Calu3 (cell line): Measurements from ENCODE around the gene ABHD8. TPM values are rescaled to one million over a fixed set of nuclear protein-coding genes. Genes with fewer than 3 reads are reported as not detected.
"Not testable (repeated sequence)": the region's sequence is repeated elsewhere in the genome, so short reads cannot be mapped to it uniquely, and the experiment has no call there.

Source experiments
- BruUV-seq: library from RNA; stranded (reverse); fragments of 400-500 nt; replicated peaks from 2 replicates; lab custom pipeline; 2021; lab: Mats Ljungman, UMichigan
- CTCF ChIA-PET: fragments of 300-600 bp; sonication (Branson Sonifier 250); formaldehyde crosslinking; loops from one replicate; lab custom pipeline; 2022; ENCODE audit warnings: antibody characterized with exemption; lab: Charles Lee
- DNase-seq: peaks from one replicate; pipeline ENCODE4 v3.0.0; 2022
- H3K27ac Mint-ChIP-seq: one replicate; pipeline ENCODE4 v1.8.0; 2022; ENCODE audit warnings: mixed read lengths; ENCODE audit not compliant: unreplicated experiment
- H3K27me3 Mint-ChIP-seq: one replicate; pipeline ENCODE4 v1.8.0; 2022; ENCODE audit warnings: mixed read lengths; ENCODE audit not compliant: unreplicated experiment
- H3K36me3 Mint-ChIP-seq: one replicate; pipeline ENCODE4 v1.8.0; 2022; ENCODE audit warnings: mild to moderate bottlenecking, moderate library complexity, mixed read lengths; ENCODE audit not compliant: insufficient read depth, unreplicated experiment
- H3K4me1 Mint-ChIP-seq: one replicate; pipeline ENCODE4 v1.8.0; 2022; ENCODE audit warnings: mild to moderate bottlenecking, low read depth, mixed read lengths; ENCODE audit not compliant: unreplicated experiment
- H3K4me3 Mint-ChIP-seq: one replicate; pipeline ENCODE4 v1.8.0; 2022; ENCODE audit warnings: mild to moderate bottlenecking, low read depth, moderate library complexity, mixed read lengths; ENCODE audit not compliant: unreplicated experiment
- H3K9me3 Mint-ChIP-seq: one replicate; pipeline ENCODE4 v1.8.0; 2022; ENCODE audit warnings: low read depth, mixed read lengths; ENCODE audit not compliant: unreplicated experiment
- intact Hi-C: fragments of 100-400 bp; cut with micrococcal nuclease; formaldehyde crosslinking; loops from one replicate; pipeline ENCODE4 v1.10.0; 2022; ENCODE audit not compliant: unreplicated experiment
- total RNA-seq: library from RNA; stranded (reverse); gene quantifications from 2 replicates; pipeline ENCODE4 v1.2.3, GENCODE V29; 2022
- TF ChIP-seq, protein P1 (sequence below): fragments of 200-600 bp; IDR thresholded peaks from one replicate; pipeline ENCODE4 v1.8.0; 2022; ENCODE audit warnings: antibody characterized with exemption; ENCODE audit not compliant: unreplicated experiment

Gene ABHD8
- total RNA-seq, 1 experiment from 2014 or later = 6.0 TPM

DNA sequence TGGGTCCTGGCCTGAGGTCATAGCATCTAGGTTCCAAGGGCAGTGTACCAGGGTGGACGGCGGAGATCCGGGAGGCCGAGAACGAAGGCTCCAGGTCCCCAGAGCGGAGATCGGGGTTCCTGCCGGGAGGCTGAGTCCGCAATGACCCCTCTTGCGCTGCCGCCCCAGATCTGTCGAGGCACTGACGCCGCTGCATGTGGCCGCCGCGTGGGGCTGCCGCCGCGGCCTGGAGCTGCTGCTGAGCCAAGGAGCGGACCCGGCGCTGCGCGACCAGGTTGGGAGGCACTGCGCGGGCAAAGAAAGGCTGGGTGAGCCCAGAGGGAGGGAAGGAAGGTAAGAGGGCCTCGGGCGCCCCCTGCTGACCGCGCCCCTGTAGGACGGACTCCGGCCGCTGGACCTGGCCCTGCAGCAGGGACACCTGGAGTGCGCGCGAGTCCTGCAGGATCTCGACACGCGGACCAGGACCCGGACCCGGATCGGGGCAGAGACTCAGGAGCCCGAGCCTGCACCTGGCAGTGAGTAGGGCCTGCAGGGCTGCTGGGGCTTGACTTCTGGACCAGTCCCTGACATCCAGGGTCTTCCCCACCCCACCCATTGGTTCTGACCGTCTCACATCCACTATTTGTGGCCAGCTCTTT is 20.6 kb downstream of the ABHD8 start:
- Mint-ChIP-seq H3K36me3 (peaks cover 2% of the 10 kb centered on the region), H3K27ac (no peak overlapping the region), H3K4me3 (peak overlapping the region; percentile 44), H3K27me3 (no peaks in the 10 kb centered on the region), H3K9me3 (no peaks in the 10 kb centered on the region), H3K4me1 (no peaks in the 10 kb centered on the region)
- TF ChIP-seq, protein P1, sequence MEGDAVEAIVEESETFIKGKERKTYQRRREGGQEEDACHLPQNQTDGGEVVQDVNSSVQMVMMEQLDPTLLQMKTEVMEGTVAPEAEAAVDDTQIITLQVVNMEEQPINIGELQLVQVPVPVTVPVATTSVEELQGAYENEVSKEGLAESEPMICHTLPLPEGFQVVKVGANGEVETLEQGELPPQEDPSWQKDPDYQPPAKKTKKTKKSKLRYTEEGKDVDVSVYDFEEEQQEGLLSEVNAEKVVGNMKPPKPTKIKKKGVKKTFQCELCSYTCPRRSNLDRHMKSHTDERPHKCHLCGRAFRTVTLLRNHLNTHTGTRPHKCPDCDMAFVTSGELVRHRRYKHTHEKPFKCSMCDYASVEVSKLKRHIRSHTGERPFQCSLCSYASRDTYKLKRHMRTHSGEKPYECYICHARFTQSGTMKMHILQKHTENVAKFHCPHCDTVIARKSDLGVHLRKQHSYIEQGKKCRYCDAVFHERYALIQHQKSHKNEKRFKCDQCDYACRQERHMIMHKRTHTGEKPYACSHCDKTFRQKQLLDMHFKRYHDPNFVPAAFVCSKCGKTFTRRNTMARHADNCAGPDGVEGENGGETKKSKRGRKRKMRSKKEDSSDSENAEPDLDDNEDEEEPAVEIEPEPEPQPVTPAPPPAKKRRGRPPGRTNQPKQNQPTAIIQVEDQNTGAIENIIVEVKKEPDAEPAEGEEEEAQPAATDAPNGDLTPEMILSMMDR = peak; percentile 78
- peak; percentile 86 for DNase-seq
- intact Hi-C loops = loop anchor here (5.0 to 10.0 kb wide), 2 partner anchors 75 to 218 kb away; no protein-coding TSS in a partner anchor
- BruUV-seq = no TSS peak
- CTCF ChIA-PET = interaction anchor here (1.0 kb wide), 1 partner anchor 20 kb away, joined by 3 read pairs; the partner anchor contains the start of gene ABHD8

DNA sequence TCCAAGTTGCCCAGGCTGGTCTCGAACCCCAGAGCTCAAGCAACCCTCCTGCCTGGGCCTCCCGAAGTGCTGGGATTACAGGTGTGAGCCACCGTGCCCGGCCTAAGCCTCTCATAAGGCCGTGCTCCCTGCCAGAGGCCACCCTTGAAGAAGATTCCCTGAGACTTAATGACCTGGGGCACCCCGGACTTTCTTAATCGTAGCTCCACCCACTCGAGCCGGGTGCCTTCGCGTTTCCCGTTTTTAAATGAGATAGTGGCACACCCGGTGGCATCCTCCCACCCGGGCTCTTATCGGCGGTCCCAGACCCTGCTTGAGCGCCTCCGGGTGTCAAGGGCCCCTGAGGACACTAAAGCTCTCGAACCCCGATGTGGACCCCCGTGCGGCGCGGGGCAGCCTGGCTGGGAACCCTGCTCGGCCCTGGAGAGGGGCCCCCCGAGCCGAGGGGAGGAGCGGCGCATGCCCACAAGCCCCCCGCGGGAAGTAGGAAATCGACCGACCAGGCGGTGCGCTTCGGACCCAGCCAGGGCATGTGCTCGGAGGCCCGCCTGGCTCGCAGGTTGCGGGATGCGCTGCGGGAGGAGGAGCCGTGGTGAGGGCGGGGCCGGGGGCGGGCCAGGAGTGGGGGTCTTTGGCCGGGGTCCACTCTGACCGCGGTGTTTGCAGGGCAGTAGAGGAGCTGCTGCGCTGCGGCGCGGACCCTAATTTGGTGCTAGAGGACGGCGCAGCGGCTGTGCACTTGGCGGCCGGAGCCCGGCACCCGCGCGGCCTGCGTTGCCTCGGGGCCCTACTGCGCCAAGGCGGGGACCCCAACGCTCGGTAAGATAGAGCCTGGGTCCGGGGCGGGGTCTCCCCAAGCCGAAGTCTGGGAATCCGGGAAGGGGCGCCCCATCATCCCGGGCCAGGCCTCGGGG is 21.6 kb downstream of the ABHD8 start, which contains the start of gene ANKLE1:
TSS of gene ANKLE1 (plus strand) at position 511 of the 914 bp plus-strand sequence. CDS start at position 531, 20 bp downstream.
- peak within 1 kb of the TSS; percentile 44 for H3K4me3 Mint-ChIP-seq
- H3K36me3 Mint-ChIP-seq = peaks cover 10% of the 10 kb centered on the region
- no peak within 1 kb of the TSS for H3K27ac Mint-ChIP-seq
- BruUV-seq = no TSS peak
- DNase-seq = no peak
- no peaks in the 10 kb centered on the region for H3K9me3 Mint-ChIP-seq
- intact Hi-C loops = loop anchor here (5.0 to 10.0 kb wide), 2 partner anchors 74 to 217 kb away; no protein-coding TSS in a partner anchor
- CTCF ChIA-PET = interaction anchor here (1.0 kb wide), 1 partner anchor 21 kb away, joined by 3 read pairs; the partner anchor contains the start of gene ABHD8
- no peaks in the 10 kb centered on the region for H3K27me3 Mint-ChIP-seq
- no peaks in the 10 kb centered on the region for H3K4me1 Mint-ChIP-seq
- TF ChIP-seq, protein P1 = no peak

DNA sequence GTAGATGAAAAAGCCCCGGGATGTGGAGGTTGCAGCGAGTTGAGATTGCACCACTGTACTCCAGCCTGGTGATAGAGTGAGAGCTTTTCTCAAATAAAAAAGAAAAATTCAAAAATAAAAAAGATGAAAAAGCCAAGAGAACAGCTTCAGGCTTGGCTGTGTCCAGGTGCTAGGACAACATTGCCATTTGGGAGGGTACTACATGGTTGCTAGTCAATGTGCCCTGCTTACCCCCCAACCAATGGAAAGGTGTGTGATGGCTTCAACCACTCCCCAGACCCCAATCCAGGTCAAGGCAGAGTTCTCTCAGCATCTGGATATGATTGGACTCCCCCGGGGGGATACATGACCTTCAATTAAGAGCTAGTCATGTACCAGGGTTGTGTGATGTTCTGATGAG is 23.8 kb downstream of the ABHD8 start:
- H3K4me3 Mint-ChIP-seq = no peak overlapping the region
- H3K36me3 Mint-ChIP-seq = peaks cover 10% of the 10 kb centered on the region
- no peak overlapping the region for H3K27ac Mint-ChIP-seq
- H3K4me1 Mint-ChIP-seq = no peaks in the 10 kb centered on the region
- no peaks in the 10 kb centered on the region for H3K9me3 Mint-ChIP-seq
- intact Hi-C loops = no loop called here
- TF ChIP-seq, protein P1 = no peak
- no peak for DNase-seq
- no TSS peak for BruUV-seq
- CTCF ChIA-PET = interaction anchor here (0.5 kb wide), 1 partner anchor 633 kb away, joined by 4 read pairs; no protein-coding TSS in a partner anchor
- no peaks in the 10 kb centered on the region for H3K27me3 Mint-ChIP-seq

DNA sequence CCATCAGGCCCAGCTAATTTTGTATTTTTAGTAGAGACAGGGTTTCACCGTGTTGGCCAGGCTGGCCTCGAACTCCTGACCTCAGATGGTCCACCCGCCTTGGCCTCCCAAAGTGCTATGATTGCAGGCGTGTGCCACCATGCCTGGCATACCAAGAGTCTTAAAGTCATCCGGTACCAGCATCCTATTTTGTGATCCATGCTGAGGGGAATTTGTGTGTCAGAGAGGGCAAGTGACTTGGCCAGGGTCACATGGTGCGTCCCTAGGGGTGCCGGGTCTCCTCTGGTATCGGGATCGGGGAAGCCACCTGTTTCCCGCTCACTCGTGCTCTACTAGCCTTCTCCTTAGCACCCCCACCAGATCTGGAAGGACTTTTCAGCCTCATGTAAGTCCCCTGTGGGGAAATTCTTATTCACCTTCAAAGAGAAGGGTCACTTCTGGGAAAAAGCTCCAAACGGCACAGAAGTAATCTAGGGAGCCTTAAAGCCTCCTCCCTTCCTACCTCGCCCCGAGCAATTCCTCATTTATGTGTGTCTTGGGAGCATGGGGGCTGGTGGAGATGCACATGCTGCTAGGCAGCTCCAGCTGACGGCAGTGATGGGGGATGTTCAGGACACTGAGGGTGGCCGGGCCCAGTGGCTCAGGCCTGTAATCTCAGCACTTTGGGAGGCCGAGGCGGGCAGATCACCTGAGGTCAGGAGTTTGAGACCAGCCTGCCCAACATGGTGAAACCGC is 27.6 kb downstream of the ABHD8 start:
- no TSS peak for BruUV-seq
- CTCF ChIA-PET = interaction anchor here (0.6 kb wide), 1 partner anchor 1973 kb away, joined by 8 read pairs; no protein-coding TSS in a partner anchor
- H3K36me3 Mint-ChIP-seq = peaks cover 17% of the 10 kb centered on the region

DNA sequence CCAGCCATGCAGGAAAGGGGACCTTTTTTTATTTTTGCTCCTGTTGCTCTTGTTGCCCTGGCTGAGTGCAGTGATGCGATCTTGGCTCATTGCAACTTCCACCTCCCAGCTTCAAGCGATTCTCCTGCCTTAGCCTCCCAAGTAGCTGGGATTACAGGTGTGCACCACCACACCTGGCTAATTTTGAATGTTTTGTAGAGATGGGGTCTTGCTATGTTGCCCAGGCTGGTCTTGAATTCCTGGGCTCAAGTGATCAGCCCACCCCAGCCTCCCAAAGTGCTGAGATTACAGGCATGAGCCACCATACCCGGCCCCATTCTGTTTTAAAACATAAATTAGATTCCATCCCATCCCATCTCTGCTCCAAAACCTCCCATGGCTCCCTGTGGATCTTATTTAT is 28.3 kb downstream of the ABHD8 start:
- DNase-seq, H3K27ac Mint-ChIP-seq, H3K4me1 Mint-ChIP-seq, CTCF ChIA-PET, H3K4me3 Mint-ChIP-seq, BruUV-seq, H3K27me3 Mint-ChIP-seq, H3K9me3 Mint-ChIP-seq, intact Hi-C loops: not testable (repeated sequence)
- H3K36me3 Mint-ChIP-seq = peaks cover 25% of the 10 kb centered on the region

More for the DNA sequence above, 27.6 kb downstream of the ABHD8 start:
- intact Hi-C loops = no loop called here
- Mint-ChIP-seq H3K27me3 (no peaks in the 10 kb centered on the region), H3K27ac (no peak overlapping the region), H3K4me3 (no peak overlapping the region), H3K4me1 (no peaks in the 10 kb centered on the region), H3K9me3 (no peaks in the 10 kb centered on the region)
- TF ChIP-seq, protein P1 = no peak
- no peak for DNase-seq
